HCT116 (cell line): ENCODE data around the gene DMPK.

Experiments used
- EZH2 ChIP-seq: fragments of 200-600 bp; sonication (generic); IDR thresholded peaks from 2 replicates; pipeline ENCODE4 v1.6.1; 2017; ENCODE audit warnings: antibody characterized with exemption, mixed run types
- POLR2AphosphoS5 ChIP-seq: IDR thresholded peaks from 2 replicates; pipeline ENCODE4 v1.6.1; 2011; ENCODE audit warnings: mild to moderate bottlenecking, low read depth, low read length, moderate library complexity
- RAD21 ChIP-seq: IDR thresholded peaks from 2 replicates; pipeline ENCODE4 v1.6.1; 2012; ENCODE audit warnings: low read depth, mild to moderate bottlenecking
- YY1 ChIP-seq: IDR thresholded peaks from 2 replicates; pipeline ENCODE4 v1.6.1; 2011; ENCODE audit warnings: low read length, low read depth, moderate library complexity, mild to moderate bottlenecking; ENCODE audit not compliant: insufficient replicate concordance; ENCODE audit errors: extremely low read depth
- TF ChIP-seq, protein P1 (sequence below): IDR thresholded peaks from 2 replicates; pipeline ENCODE4 v1.6.1; 2012

DNA sequence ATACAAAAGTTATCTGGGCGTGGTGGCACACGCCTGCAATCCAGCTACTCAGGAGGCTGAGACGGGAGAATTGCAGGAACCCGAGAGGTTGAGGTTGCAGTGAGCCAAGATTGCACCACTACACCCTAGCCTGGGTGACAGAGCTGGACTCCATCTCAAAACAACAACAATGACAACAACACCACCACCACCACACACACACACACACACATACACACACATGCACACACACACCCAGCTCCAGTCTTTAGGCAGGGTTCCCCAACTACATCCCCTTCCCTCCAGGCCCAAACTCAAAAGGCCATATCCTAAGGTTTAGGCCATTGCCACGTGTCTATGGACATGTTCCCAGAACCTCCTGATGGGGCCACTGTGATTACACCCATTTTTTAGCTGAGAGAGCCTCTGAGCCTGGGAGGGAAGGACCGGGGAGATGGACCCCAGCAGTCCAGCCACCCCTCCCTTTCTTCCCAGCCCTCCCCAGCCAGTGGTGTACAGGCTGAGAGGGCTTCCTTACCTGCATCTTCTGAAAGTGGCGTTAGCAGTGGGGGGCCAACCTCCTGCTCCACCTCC is 19.4 kb upstream of the DMPK start:
- no peak for TF ChIP-seq POLR2AphosphoS5
- no peak for TF ChIP-seq YY1
- no peak for TF ChIP-seq EZH2
- TF ChIP-seq RAD21: no peak
- TF ChIP-seq, protein P1, sequence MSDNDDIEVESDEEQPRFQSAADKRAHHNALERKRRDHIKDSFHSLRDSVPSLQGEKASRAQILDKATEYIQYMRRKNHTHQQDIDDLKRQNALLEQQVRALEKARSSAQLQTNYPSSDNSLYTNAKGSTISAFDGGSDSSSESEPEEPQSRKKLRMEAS: no peak
